Karpas-422 (cell line): ENCODE measurements around the gene RNF208. TPM values are rescaled to one million over a fixed set of nuclear protein-coding genes. Genes with fewer than 3 reads are reported as not detected.
A peak's percentile ranks its signal among the peaks of the same experiment; 100 is the strongest.

Source experiments
- DNase-seq: peaks from one replicate; pipeline ENCODE4 v3.0.0-alpha.2; 2015
- H2AFZ ChIP-seq: fragments of 200-600 bp; sonication (generic); 2 replicates; pipeline ENCODE4 v1.6.1; 2014; ENCODE audit warnings: antibody characterized with exemption, low read length, mixed read lengths
- H3K27ac ChIP-seq: fragments of 200-600 bp; sonication (generic); 2 replicates; pipeline ENCODE4 v1.5.1; 2014; ENCODE audit warnings: mild to moderate bottlenecking, low read length, moderate library complexity
- H3K27me3 ChIP-seq: fragments of 200-600 bp; sonication (generic); 2 replicates; pipeline ENCODE4 v1.6.1; 2014; ENCODE audit warnings: low read length, mixed read lengths
- H3K36me3 ChIP-seq: fragments of 200-600 bp; sonication (generic); 2 replicates; pipeline ENCODE4 v1.6.1; 2014; ENCODE audit warnings: low read length, mixed read lengths; ENCODE audit not compliant: insufficient read depth
- H3K4me1 ChIP-seq: fragments of 200-600 bp; sonication (generic); 2 replicates; pipeline ENCODE4 v1.6.1; 2014; ENCODE audit warnings: mild to moderate bottlenecking, low read length, mixed read lengths
- H3K4me2 ChIP-seq: fragments of 200-600 bp; sonication (generic); 2 replicates; pipeline ENCODE4 v1.6.1; 2014; ENCODE audit warnings: low read length, low read depth, mild to moderate bottlenecking; ENCODE audit not compliant: poor library complexity, severe bottlenecking
- H3K4me3 ChIP-seq: fragments of 200-600 bp; sonication (generic); 2 replicates; pipeline ENCODE4 v1.5.1; 2014; ENCODE audit warnings: mild to moderate bottlenecking, antibody characterized with exemption, low read length, mixed read lengths
- H3K79me2 ChIP-seq: fragments of 200-600 bp; sonication (generic); 2 replicates; pipeline ENCODE4 v1.6.1; 2014; ENCODE audit warnings: mild to moderate bottlenecking, low read length, mixed read lengths
- H3K9ac ChIP-seq: fragments of 200-600 bp; sonication (generic); 2 replicates; pipeline ENCODE4 v1.6.0; 2014; ENCODE audit warnings: low read length
- H3K9me2 ChIP-seq: fragments of 200-600 bp; sonication (generic), shearing (Covaris generic); replicated peaks from 2 replicates; pipeline ENCODE4 v1.6.0; 2014; ENCODE audit warnings: mild to moderate bottlenecking, low read length, moderate library complexity; ENCODE audit not compliant: insufficient read depth
- H3K9me3 ChIP-seq: fragments of 300-700, 200-600 bp; sonication (generic); 2 replicates; pipeline ENCODE4 v1.6.1; 2014; ENCODE audit warnings: low read length, mixed read lengths
- H4K20me1 ChIP-seq: fragments of 200-600 bp; sonication (generic); 2 replicates; pipeline ENCODE4 v1.6.1; 2014; ENCODE audit warnings: mild to moderate bottlenecking, antibody characterized with exemption, low read length, low read depth; ENCODE audit not compliant: insufficient read depth
- total RNA-seq: library from RNA; depleted of rRNA; stranded (reverse); fragments of >200 nt; shearing (Covaris generic); gene quantifications from 2 replicates; pipeline ENCODE4 v1.2.3, GENCODE V29; 2014; ENCODE audit warnings: low replicate concordance

RNF208 gene
- total RNA-seq, 1 experiment from 2014 or later, result 0.26 TPM

GRCh38 chr9:137250329-137251193 is 28.5 kb upstream of the RNF208 start:
- H3K27me3 ChIP-seq, result no peaks in the 10 kb centered on the region

GRCh38 chr9:137247916-137248175 is 25.8 kb upstream of the RNF208 start:
- Histone ChIP-seq H3K9me2 (no peaks in the 10 kb centered on the region), H3K27ac (no peak overlapping the region), H3K79me2 (no peaks in the 10 kb centered on the region), H3K4me2 (no peak overlapping the region), H2AFZ (no peak overlapping the region), H3K9me3 (no peaks in the 10 kb centered on the region), H3K36me3 (peaks cover 4% of the 10 kb centered on the region; the same call in 1 of the 2 replicates), H3K27me3 (no peaks in the 10 kb centered on the region), H3K9ac (no peak overlapping the region), H4K20me1 (peaks cover 10% of the 10 kb centered on the region; the same call in 1 of the 2 replicates), H3K4me1 (peaks cover 11% of the 10 kb centered on the region), H3K4me3 (no peak overlapping the region)
- DNase-seq, result no peak

More at GRCh38 chr9:137250329-137251193, 28.5 kb upstream of the RNF208 start:
- Histone ChIP-seq H2AFZ (no peak overlapping the region), H3K36me3 (no peaks in the 10 kb centered on the region), H3K79me2 (peaks cover 3% of the 10 kb centered on the region), H4K20me1 (0 out of 2 replicates have a peak, but pooled peaks cover under 1% of the 10 kb centered on the region), H3K4me3 (no peak overlapping the region), H3K9ac (no peak overlapping the region), H3K4me2 (no peak overlapping the region), H3K4me1 (peaks cover 31% of the 10 kb centered on the region), H3K27ac (no peak overlapping the region), H3K9me2 (no peaks in the 10 kb centered on the region), H3K9me3 (no peaks in the 10 kb centered on the region)
- DNase-seq, result no peak

- H3K4me2 ChIP-seq, result no peak overlapping the region
- DNase-seq, result no peak
- H3K36me3 ChIP-seq, result peaks cover 9% of the 10 kb centered on the region
- no peaks in the 10 kb centered on the region for H3K9me3 ChIP-seq
- H3K4me3 ChIP-seq, result no peak overlapping the region
- no peak overlapping the region for H3K27ac ChIP-seq
- peaks cover 11% of the 10 kb centered on the region for H3K4me1 ChIP-seq
- no peak overlapping the region for H2AFZ ChIP-seq
- H3K9me2 ChIP-seq, result no peaks in the 10 kb centered on the region
- H4K20me1 ChIP-seq, result peaks cover 15% of the 10 kb centered on the region
- no peaks in the 10 kb centered on the region for H3K79me2 ChIP-seq
- H3K27me3 ChIP-seq, result no peaks in the 10 kb centered on the region
- H3K9ac ChIP-seq, result no peak overlapping the region
These were observed 25.3 kb upstream of the RNF208 start for GRCh38 chr9:137247135-137247915.

GRCh38 chr9:137245450-137246421 is 23.7 kb upstream of the RNF208 start:
- no peak for DNase-seq
- Histone ChIP-seq H3K4me3 (no peak overlapping the region), H2AFZ (no peak overlapping the region), H3K27me3 (no peaks in the 10 kb centered on the region), H4K20me1 (peaks cover 23% of the 10 kb centered on the region), H3K79me2 (0 out of 2 replicates have a peak, but pooled peaks cover 5% of the 10 kb centered on the region), H3K9ac (no peak overlapping the region), H3K9me2 (no peaks in the 10 kb centered on the region), H3K4me1 (peaks cover 11% of the 10 kb centered on the region), H3K27ac (no peak overlapping the region), H3K36me3 (peaks cover 17% of the 10 kb centered on the region), H3K9me3 (no peaks in the 10 kb centered on the region), H3K4me2 (no peak overlapping the region)

GRCh38 chr9:137244486-137245449 is 22.7 kb upstream of the RNF208 start:
- no peaks in the 10 kb centered on the region for H3K27me3 ChIP-seq
- H3K9ac ChIP-seq, result no peak overlapping the region
- H3K4me2 ChIP-seq, result no peak overlapping the region
- no peak overlapping the region for H3K4me3 ChIP-seq
- H2AFZ ChIP-seq, result no peak overlapping the region
- H3K79me2 ChIP-seq, result 0 out of 2 replicates have a peak, but pooled peaks cover 5% of the 10 kb centered on the region
- peaks cover 23% of the 10 kb centered on the region for H4K20me1 ChIP-seq
- H3K9me2 ChIP-seq, result no peaks in the 10 kb centered on the region
- H3K36me3 ChIP-seq, result peaks cover 17% of the 10 kb centered on the region
- no peak overlapping the region for H3K27ac ChIP-seq
- no peaks in the 10 kb centered on the region for H3K9me3 ChIP-seq
- peaks cover 18% of the 10 kb centered on the region for H3K4me1 ChIP-seq
- DNase-seq, result no peak

GRCh38 chr9:137243626-137244485 is 21.8 kb upstream of the RNF208 start:
- H3K27me3 ChIP-seq, result no peaks in the 10 kb centered on the region
- peaks cover 24% of the 10 kb centered on the region for H4K20me1 ChIP-seq
- H3K9me3 ChIP-seq, result no peaks in the 10 kb centered on the region
- no peak overlapping the region for H2AFZ ChIP-seq
- H3K4me3 ChIP-seq, result no peak overlapping the region
- H3K9ac ChIP-seq, result no peak overlapping the region
- H3K9me2 ChIP-seq, result no peaks in the 10 kb centered on the region
- peaks cover 17% of the 10 kb centered on the region for H3K36me3 ChIP-seq
- no peak overlapping the region for H3K4me2 ChIP-seq
- no peak overlapping the region for H3K27ac ChIP-seq
- H3K79me2 ChIP-seq, result 0 out of 2 replicates have a peak, but pooled peaks cover 5% of the 10 kb centered on the region
- H3K4me1 ChIP-seq, result peaks cover 21% of the 10 kb centered on the region
- DNase-seq, result peak; percentile 82
